GM21825 (cell line): ENCODE data around the gene MAN1C1.
"Not testable (repeated sequence)": the region's sequence is repeated elsewhere in the genome, so short reads cannot be mapped to it uniquely, and the experiment has no call there.

Experiments used
- ATAC-seq: cut with Tn5 transposase; IDR thresholded peaks from one replicate; pipeline ENCODE4 v1.9.1; 2021; ENCODE audit warnings: mild to moderate bottlenecking, moderate library complexity; ENCODE audit not compliant: unreplicated experiment

Gene MAN1C1

DNA sequence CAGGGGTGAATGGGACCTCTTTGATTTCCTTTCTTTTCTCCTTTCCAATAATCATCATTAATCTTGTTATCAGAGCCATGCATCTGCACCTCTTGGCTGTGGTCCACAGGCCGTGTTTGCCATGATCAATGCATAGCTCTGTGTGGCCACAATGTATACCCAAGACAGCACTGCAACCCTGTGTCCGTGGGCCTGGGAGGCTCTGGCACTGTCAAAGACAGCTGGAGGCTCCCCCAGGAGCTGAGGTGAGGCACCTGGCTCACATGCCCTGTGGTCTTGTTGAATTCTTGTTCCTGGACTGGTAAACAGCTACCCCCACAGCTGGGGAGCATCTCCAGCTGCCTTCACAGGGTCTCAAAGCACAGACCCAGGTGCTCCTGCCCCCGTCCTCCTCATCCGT, 116.2 kb downstream of the MAN1C1 start:
- no peak for ATAC-seq

DNA sequence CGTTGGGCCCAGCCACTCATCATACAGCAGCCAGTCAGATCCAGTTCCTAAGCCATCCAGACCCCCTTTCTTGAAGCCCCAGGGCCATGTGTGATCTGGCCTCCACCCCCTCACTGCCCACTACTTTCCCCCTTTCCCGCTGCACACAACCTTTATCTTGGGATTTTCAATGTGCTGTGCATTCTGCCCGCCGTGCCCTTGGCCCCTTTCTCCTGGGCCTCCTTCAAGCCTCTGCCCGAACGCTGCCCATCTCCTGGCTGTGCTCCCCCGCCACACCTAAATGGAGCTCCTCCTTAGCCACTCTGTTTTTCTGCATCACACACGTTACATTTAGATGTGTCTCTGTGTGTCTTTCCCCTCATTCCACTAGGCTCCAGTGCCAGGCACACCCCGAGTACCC, 116.7 kb downstream of the MAN1C1 start:
- no peak for ATAC-seq

DNA sequence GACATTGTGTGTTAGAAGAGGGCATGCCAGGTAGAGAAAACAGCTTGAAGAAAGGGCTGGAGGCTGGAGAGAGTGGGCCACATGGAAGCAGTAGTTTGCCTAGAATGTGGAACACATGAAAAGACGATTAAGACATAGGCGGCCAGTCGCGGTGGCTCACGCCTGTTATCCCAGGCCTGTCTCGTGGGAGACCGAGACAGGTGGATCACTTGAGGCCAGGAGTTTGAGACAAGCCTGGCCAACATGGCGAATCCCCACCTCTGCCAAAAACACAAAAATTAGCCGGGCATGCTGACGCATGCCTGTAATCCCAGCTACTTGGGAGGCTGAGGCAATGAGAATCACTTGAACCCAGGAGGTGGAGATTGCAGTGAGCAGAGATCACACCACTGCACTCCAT, 118.4 kb downstream of the MAN1C1 start:
- ATAC-seq = not testable (repeated sequence)

DNA sequence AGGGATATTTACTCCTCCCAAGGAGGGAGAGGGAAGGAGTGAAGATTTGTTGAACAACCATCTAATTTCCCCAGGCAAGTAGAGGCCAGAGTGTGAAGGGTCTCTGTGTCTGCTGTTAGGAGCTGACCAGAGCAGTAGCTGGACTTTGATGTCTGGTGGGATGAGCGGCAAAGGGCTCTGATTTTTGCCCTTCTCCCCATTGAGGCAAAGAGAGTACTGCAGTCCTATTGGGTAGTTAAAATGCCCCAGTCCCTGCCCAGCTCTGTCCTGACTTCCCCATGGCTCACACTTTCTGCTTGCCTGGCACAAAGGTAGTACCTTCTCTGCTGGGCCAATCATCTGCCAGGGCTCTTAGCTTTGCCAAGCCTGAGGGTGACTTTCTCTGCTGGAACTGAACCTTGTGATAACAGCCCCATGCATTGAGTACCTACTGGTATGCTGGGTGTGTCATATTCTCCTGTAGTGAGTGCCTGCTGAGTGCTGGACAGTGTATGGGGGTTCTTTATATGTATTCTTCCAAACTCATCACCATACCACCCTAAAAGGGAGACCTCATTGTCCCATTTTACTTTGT, 119.5 kb downstream of the MAN1C1 start:
- ATAC-seq = no peak

DNA sequence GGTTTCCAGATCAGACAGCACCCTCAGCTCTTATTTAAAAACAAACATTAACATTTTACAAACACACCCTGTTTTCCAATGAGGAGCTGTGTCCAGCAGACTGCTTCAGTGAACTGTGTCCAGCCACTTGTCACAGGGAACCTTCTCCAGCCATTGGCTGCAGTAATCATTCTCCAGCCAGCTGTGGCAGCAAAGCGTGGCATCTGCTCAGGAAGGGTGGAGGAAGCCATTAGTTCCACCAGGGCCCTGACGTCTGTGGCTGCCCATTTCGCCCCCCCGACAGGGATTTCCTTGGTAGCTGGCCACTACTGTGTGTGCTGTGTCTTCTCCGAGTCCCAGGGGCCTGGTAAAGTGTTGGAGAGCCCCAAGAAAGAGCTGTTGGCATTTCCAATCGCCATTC, 120.5 kb downstream of the MAN1C1 start:
- no peak for ATAC-seq

DNA sequence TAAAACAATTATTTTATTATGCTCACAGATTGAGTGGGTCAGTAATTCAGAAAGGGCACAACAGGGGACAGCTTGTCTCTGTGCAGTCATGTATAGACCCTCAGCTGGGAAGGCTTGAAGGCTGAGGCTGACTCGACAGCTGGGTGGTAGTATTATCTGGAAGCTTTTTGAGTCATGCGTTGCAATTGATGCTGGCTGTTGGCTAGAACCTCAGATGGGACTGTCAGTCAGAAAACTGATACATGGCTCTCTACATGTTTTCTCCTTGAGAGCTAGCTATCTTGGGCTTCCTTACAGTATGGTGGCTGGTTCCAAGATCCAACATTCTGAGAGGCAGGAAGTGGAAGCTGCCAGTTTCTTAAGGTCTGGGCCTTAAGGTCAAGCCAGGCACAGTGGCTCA, 121.9 kb downstream of the MAN1C1 start:
- ATAC-seq = no peak

DNA sequence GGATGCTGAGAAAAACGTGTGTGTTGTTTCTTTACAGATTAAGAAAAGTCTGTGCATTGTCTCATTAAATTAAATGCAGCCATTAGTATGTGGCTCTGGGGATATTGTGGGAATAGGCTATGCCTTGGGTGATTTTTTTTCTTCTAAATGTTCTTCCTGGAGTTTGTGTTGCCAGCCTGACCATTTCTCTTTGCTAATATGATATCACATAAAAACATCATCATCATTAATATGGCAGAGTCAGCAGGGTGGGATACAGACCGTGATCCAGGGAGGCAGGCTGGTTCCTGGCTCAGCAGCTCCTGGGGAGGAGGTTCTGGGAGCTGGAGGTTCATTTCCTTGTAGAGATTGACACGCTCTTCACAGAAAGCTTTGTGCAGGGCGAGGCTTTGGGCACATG, 122.8 kb downstream of the MAN1C1 start:
- no peak for ATAC-seq

DNA sequence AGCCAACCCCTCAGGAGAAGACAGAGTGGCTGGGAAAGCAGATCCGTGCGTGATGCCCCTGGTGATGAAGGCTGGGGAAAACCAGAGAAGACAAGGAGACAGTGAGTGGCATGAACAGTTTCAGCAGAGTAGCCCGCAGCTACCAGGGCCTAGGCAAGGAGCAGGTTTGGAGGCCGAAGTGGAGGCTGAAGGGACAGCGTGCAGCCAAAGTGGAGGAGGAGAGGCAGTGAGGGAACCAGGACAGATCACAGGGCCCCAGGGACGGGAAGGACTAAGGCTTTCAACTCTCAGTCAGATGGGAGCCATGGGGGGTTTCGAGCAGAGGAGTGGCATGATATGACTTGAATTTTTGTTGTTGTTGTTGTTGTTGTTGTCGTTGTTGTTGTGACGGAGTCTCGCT, 123.5 kb downstream of the MAN1C1 start:
- ATAC-seq = no peak

DNA sequence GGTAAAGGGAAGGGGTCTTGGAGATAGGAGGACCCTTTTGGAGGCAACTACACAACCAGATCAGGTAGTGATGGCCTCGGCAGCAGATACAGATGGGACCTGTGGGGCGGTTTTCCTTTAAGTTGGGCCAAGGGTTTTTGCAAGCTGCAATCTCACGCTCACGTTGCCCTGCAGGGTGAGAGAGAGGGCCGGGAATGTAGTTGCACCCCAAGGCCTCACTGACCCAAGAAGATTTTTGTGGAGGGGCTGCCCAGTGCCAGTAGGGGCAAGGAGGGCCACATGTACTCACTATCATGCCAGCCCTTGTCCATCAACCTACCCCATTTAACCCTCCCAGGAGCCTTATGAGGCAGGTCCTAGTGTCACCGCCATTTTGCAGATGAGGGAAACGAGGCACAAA, 125.7 kb downstream of the MAN1C1 start:
- no peak for ATAC-seq

DNA sequence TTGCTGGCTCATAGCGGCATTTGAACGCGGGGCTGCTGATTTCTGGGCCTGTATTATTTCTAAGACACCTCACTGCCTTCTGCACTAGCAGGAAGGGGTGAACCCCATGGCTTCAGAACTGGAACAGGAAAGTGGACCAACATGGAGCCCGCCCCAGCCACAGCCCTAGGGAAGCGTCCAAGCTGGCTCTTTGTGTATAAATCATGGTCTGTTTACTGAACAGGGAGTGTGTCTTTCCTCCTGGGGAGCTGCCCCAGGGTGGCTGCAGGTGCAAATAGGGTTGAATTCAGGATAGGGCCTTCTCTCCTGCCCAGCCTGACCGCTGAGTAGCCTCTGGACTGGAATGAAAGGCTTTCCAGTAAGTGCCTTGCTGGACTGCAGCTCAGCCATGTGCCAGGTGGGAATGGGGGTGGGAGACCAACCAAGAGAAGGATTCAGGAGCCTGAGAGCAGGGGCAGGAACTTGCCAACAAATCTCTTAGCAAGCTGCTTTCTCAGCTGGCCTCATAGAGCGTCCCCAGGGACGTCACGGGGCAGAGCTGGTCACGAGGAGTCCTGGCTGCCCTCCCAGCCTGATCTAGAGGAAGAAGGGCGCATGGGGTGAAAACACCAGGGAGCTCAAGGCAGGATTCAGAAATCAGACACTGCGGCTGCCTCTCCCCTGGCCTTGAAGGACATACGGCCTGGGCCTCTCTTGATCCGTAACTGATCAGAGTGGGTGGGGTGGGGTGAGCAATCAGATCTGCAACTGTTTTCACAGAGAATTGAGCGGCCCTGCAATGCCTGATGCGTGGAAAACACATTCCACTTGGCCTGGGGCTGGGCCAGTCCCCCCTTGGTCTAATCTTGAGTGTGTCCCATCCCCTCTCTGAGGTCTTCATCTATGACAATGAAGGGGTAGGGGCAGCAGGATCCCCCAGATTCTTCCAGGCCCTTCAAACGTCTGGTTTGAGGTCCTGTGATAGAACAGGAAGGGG, 126.9 kb downstream of the MAN1C1 start:
- no peak for ATAC-seq

DNA sequence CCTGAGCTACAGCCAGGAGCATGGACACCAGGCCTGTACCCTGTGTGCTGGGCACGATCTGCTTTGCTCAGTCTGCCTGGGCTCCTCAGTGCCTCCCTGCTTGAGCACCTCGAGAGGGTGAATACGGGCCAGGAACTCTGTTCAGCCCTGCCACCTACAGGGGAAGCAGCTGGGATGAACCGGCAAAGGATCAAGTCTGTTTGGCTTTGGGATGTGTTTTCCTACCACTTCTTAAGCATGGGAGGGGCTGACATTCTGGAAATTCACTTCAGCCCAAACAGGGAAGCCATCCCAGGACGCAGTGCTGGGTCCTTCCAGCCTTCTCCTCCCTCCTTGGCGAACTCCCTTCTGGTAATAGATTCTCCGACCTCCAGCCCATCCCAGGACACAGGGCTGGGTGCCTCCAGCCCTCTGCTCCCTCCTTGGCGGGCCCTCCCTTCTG, 127.6 kb downstream of the MAN1C1 start:
- ATAC-seq = no peak

DNA sequence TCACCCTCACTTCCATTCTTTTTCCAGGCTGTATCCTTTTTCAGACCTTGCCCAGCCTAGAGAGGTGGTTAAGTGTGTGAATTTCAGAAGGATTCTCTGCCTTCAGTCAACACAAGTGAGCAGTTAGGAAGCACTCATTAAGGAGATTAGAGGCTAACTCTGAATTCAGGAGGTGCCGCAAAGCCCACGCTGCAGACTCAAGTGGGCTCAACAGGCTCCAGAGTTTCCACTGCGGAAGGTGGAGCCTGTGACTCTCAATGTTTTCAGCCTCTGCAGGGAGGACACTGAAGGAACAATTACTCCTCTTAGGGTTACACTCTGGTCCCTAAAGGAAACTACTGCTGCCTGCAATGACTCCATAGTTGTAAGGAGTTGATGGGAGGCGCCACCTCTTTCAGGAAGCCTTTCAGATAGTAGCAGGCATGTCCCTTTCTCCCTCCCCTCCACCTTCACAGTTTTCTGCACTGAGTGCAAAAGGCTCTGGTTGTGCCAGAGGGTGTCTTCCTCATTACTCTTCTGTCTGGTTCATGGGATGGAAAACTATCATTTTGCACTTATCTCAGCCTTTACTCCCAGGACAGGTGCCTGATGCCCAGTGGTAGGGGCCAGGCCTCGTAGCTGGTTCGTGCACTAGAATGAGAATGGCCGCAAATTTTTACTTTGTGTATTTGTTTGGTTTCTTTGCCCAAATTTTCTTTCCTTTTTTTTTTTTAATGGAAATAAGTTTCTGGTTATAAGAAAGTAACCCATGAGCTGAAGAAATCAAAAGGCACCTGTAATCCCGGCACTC, 128.2 kb downstream of the MAN1C1 start:
- ATAC-seq = no peak

DNA sequence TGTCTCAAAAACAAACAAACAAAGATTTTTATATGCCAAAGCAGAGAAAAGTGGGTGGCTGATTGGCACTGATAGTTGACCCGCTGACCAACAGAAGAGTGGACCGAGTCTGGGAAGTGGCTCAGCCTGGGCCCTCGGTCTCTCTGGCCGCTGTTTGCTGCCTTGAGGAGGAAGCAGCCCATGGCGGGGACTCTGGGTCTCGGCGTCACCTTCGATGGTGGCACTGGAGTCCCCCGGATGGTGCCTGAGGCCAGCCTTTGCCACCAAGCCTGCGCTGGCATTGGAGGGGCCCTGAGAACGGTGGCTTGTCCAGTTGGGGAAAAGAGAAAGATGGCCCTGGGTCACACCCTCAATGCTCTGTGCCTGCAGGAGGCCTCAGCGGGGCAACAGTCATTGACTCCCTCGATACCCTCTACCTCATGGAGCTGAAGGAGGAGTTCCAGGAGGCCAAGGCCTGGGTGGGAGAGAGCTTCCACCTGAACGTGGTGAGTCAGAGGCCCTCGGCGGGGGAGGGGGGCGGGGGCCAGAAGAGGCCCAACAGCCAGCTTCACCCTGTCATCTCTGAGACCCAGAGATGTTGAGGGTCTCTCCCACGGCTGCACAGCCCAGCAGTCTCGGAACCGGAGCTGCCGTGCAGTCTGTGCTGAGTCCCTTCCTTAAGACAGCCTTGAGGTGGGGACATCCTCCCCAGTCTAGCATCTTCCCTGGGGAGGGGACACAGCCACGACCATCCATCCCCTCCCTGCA, 129.9 kb downstream of the MAN1C1 start:
- ATAC-seq = no peak

DNA sequence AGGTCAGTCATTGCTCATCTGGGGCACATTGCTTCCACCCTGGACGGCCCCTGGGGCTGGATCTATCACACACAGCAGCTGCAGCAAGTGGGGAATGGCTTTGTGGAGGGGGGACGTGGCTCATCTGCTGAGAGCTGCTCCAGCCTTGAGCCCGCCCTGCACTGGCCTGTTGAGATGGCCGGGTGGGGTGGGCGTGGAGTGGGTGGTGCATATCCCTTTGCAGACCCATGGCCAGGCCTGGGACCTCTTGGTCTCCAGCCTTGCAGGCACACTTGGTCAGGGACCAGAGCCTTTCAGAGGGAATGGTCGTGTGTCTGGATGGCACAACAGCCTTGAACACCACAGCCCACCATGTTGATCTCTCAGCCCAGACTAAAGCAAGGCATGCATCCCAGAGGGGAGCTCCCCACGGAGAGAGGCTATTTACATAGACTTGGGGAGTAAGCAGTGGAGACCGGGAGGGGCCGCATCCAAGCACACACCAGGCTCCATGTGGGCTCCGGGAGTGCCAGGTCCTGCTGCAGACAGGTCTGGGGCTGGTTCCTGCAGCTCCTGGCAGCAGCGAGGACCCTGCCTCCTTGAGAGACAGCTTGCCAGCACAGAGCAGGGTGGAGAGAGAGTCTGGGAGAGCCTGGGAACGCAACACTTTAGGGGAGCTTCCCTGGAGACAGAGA, 130.6 kb downstream of the MAN1C1 start:
- no peak for ATAC-seq

DNA sequence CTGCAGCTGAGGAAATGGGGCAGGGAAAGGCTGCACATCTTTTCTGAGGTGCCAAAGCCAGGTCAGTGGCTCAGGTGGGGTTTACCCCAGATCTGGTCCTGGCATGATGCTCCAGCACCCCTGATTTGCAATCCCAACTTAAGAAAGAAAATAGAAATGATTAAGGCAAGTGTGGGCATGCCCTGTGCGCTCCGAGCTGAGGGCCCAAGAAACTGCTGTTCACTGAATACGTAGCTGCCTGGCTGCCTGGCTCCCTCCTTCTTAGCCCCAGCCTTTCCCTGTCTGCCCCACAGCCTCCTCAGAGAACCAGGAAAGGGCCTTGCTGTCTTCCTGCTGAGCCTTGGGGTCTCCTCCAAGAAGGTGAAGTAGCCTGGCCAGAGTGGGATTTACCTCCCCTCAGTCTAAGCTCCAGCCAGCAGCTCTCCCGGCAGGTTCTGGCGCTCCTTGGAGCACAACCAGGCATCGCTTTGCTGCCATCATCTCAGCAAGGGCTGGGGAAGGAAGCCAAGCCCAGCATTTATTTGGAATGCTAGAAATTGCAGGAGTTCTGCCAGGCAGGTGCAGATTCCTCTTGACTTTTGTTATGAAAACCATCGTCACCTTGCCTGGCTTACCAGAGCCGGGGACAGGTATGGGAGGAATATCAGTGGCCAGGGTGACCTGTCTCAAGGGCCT, 132.1 kb downstream of the MAN1C1 start:
- ATAC-seq = no peak

DNA sequence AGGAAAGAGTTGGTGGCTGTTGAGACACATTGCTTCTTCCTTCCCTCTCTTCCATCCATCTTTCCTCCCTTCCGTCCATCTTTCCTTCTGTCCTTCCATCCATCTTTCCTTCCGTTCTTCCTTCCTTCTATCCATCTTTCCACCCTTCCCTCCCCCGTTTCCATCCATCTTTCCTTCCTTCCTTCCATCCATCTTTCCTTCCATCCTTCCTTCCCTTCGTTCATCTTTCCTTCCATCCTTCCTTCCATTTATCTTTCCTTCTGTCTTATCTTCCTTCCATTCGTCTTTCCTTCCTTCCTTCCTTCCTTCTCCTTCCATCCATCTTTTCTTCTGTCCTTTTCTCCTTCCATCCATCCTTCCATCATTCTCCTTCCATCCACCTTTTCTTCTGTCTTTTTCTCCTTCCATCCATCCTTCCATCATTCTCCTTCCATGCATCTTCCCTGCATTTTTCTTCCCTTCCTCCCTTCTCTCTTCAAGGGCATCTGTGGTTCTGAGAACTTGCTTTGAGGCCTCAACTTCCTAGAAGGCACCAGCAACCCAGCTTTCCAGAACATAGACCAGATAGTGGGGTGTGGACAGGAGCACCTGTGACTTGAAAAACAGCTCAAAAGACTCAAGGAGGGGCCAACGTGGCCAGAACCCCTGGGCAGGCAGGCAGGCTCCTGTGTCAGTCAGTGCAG, 134.5 kb downstream of the MAN1C1 start:
- ATAC-seq = no peak

DNA sequence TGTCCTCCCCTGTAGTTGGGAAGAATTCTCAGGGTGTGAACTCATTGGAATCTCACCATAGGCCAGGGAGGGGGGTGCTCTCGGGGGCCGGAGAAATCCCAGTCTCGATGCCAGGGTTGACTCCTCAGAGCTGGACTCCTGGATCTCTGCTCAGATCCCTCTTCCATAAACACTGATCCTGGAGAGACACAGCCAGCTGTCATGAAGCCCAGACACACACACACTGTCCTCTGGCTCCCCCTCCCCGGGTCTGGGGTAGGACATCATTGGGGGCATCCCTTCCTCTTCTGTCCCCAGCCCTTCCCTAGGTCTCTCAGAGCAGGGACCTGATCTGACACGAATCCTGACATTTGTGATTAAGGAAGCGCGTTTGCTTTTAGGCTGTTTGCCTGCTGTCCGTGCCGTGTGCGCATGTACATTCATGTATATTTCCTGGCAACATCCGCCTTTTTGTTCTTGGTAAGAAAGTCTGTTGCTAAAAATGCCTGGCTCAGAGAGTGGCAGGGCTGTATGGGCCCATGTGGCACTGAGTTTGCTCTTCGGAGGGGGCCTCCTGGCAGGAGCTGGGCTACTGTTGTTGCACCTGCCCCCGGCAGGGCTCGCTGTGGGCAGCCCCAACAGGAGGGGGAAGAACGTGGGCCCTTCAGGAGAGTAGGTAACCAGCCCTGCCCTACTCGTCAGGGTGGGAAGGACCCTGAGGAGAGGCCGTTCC, 138.0 kb downstream of the MAN1C1 start:
- no peak for ATAC-seq

DNA sequence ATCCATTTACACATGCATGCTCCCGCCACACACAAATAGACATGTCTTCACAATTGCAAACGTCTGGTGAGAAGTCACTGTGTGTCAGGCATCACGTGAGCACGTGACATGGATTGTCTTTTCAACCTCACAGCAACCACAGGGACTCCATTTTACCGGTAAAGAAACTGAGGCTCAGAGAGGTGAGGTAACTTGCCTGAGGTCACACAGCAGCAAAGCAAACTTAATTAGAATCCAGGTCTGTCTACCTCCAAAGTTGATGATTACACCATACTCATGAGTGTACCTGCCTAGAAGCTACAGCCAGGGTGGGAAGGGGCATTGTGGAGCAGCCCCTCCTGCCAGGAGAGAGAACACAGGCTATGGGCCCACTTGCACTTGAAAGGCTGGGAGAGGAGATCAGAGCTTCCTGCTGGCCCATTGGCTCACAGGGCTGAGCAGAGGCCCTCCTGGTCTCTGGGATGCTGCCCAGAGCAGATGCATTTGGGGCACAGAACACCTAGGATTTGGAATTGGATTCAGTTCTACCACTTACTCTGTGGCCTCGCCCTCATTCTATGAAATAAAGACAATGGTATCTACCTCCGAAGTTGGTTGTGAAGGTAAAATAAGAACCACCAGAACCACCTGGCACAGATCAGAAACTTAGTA, 139.0 kb downstream of the MAN1C1 start:
- ATAC-seq = no peak
